Astrocyte (in vitro differentiated cells and primary cell): ENCODE measurements around the gene ERFL. TPM values are rescaled to one million over a fixed set of nuclear protein-coding genes. Genes with fewer than 3 reads are reported as not detected.
"Not testable (repeated sequence)": the region's sequence is repeated elsewhere in the genome, so short reads cannot be mapped to it uniquely, and the experiment has no call there.

Source experiments
- DNase-seq: peaks from one replicate; pipeline ENCODE4 v3.0.0-alpha.2; 2010; ENCODE audit warnings: low read depth
- FAIRE-seq: peaks from 2 replicates; lab custom pipeline; 2011; peaks lifted over from hg19 to GRCh38; lab: Jason Lieb, UNC
- H2AFZ ChIP-seq: 2 replicates; pipeline ENCODE4 v1.6.0; 2012; ENCODE audit warnings: low read depth, low read length, inconsistent platforms
- H3K27ac ChIP-seq: 2 replicates; pipeline ENCODE4 v1.5.1; 2011; ENCODE audit warnings: low read depth, low read length, inconsistent platforms
- H3K27me3 ChIP-seq: 2 replicates; pipeline ENCODE4 v1.6.0; 2011; ENCODE audit warnings: low read length, inconsistent platforms; ENCODE audit not compliant: insufficient read depth
- H3K36me3 ChIP-seq: 2 replicates; pipeline ENCODE4 v1.5.1; 2011; ENCODE audit warnings: low read length, inconsistent platforms; ENCODE audit not compliant: insufficient read depth
- H3K4me1 ChIP-seq: 2 replicates; pipeline ENCODE4 v1.5.1; 2011; ENCODE audit warnings: low read length, inconsistent platforms; ENCODE audit not compliant: insufficient read depth
- H3K4me2 ChIP-seq: 2 replicates; pipeline ENCODE4 v1.6.0; 2012; ENCODE audit warnings: low read length, inconsistent platforms
- H3K4me3 ChIP-seq: 2 replicates; pipeline ENCODE4 v1.5.1; 2011; ENCODE audit warnings: low read depth, mild to moderate bottlenecking, low read length, inconsistent platforms; ENCODE audit not compliant: insufficient read depth
- H3K79me2 ChIP-seq: 2 replicates; pipeline ENCODE4 v1.6.0; 2012; ENCODE audit warnings: mild to moderate bottlenecking, low read length, inconsistent platforms; ENCODE audit not compliant: insufficient read depth
- H3K9ac ChIP-seq: 2 replicates; pipeline ENCODE4 v1.6.0; 2012; ENCODE audit warnings: mild to moderate bottlenecking, low read length, inconsistent platforms
- H3K9me3 ChIP-seq: 2 replicates; pipeline ENCODE4 v1.5.1; 2012; ENCODE audit warnings: low read depth, mild to moderate bottlenecking, low read length, inconsistent platforms; ENCODE audit not compliant: insufficient read depth
- H4K20me1 ChIP-seq: 2 replicates; pipeline ENCODE4 v1.6.0; 2012; ENCODE audit warnings: low read length, inconsistent platforms; ENCODE audit not compliant: insufficient read depth
- H3K27ac Mint-ChIP-seq: one replicate; pipeline ENCODE4 v1.8.0; 2021; ENCODE audit warnings: mild to moderate bottlenecking, mixed read lengths; ENCODE audit not compliant: unreplicated experiment
- H3K27me3 Mint-ChIP-seq: one replicate; pipeline ENCODE4 v1.8.0; 2021; ENCODE audit warnings: low read depth, mixed read lengths; ENCODE audit not compliant: unreplicated experiment
- H3K36me3 Mint-ChIP-seq: one replicate; pipeline ENCODE4 v1.8.0; 2021; ENCODE audit warnings: low read depth, mixed read lengths; ENCODE audit not compliant: unreplicated experiment
- H3K4me1 Mint-ChIP-seq: one replicate; pipeline ENCODE4 v1.8.0; 2021; ENCODE audit warnings: low read depth, mixed read lengths; ENCODE audit not compliant: unreplicated experiment
- H3K4me3 Mint-ChIP-seq: one replicate; pipeline ENCODE4 v1.8.0; 2021; ENCODE audit warnings: mild to moderate bottlenecking, moderate library complexity, mixed read lengths; ENCODE audit not compliant: unreplicated experiment
- H3K9me3 Mint-ChIP-seq: one replicate; pipeline ENCODE4 v1.8.0; 2021; ENCODE audit warnings: mild to moderate bottlenecking, mixed read lengths; ENCODE audit not compliant: unreplicated experiment
- EZH2 ChIP-seq: IDR thresholded peaks from 2 replicates; pipeline ENCODE4 v1.6.1; 2012; ENCODE audit warnings: mild to moderate bottlenecking, low read length, inconsistent platforms; ENCODE audit not compliant: insufficient read depth
- total RNA-seq: library from RNA; stranded (reverse); gene quantifications from 2 replicates; pipeline ENCODE4 v1.2.1, GENCODE V29; 2021
- TF ChIP-seq, protein P1 (sequence below): IDR thresholded peaks from 2 replicates; pipeline ENCODE4 v1.5.1; 2011; ENCODE audit warnings: low read depth, mild to moderate bottlenecking, inconsistent platforms, low read length, moderate library complexity; ENCODE audit not compliant: insufficient read depth

ERFL gene
- total RNA-seq, 1 donor from 2014 or later: 0.41 TPM

DNA sequence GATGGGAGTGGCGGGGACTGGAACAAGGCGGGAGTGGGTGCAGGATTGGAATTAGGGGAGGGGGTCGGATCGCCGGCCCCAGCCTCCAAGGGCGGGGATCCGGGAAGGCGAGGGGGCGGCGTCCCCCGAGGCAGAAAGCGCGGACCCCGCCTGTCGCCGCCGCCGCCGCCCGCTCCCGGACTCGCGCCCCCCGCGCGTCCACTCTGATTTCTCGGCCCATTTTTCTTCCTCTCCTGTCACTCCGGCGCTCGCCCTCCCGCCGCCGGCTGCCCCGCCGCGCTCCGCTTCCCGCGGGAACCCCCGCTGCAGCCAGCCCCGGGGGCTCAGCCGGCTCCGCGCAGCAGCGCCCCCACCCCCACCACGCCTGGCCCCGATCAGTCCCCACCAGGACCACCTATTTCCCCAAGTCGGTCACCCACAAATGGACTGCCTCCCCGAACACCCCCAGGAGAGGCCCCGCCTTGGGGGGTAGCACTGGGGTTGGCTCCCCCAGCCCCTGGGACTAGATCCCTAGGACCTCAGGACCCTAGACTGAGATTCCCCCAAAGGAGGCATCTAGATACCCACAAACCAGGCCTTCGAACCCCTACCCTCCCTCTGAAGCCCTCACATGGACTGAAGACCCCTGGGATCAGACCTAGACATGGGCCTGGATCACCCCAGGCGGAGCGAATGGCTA, 12.6 kb upstream of the ERFL start:
- peaks cover 33% of the 10 kb centered on the region for H3K27me3 Mint-ChIP-seq
- Histone ChIP-seq H3K9ac (peak overlapping the region; percentile 78), H4K20me1 (peaks cover 5% of the 10 kb centered on the region), H3K4me2 (peak overlapping the region; percentile 95), H3K27me3 (peaks cover 8% of the 10 kb centered on the region), H3K36me3 (no peaks in the 10 kb centered on the region), H2AFZ (peak overlapping the region; percentile 75), H3K27ac (no peak overlapping the region), H3K4me3 (peak overlapping the region; percentile 61), H3K9me3 (no peaks in the 10 kb centered on the region), H3K79me2 (no peaks in the 10 kb centered on the region), H3K4me1 (peaks cover 13% of the 10 kb centered on the region)
- H3K9me3 Mint-ChIP-seq: peaks cover 5% of the 10 kb centered on the region
- H3K4me3 Mint-ChIP-seq: peak overlapping the region; percentile 84
- TF ChIP-seq EZH2: no peak
- H3K36me3 Mint-ChIP-seq: peaks cover 8% of the 10 kb centered on the region
- DNase-seq: no peak
- no peak for FAIRE-seq
- H3K4me1 Mint-ChIP-seq: peaks cover 8% of the 10 kb centered on the region
- no peak overlapping the region for H3K27ac Mint-ChIP-seq

DNA sequence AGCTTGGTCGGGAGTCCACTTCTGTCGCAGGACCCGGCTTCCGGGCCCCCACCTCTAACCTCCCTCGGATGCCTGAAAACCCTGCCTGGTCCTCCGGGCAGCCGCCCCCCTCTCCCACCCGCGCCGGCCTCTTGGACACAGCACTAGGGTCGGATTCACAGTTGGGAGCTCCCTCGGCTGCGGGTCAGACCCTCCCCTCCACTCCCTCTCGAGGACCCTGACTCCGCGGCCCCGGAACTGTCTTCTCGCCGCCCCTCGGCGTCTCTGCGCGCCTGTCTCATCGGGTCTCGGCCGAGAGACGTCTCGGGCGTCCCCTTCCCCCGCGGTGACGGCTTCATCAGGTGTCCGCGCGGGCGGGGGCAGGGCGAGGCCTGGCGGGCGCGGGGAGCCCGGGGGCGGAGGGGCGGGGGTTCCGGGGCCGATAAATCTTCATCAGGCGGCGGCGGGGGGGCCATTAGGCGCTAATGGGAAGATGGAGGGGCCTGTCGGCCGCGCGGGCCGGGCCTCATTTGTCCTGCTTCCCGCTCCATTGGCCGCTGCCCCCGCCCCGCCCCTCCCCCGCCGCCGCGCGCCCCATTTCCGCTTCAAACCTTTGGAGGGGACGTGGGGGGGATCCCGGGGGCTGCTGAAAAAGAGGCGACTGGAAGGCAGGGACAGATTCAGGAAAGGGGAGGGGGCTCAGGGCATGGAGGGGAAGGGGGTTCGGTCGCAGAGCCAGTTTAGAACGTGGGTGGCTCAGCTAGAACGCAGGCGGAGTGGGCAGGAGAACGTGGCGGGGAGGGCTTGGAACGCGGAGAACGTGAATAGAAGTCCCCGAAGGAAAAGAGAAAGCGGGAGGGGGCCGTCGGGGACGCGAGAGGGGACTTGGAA, 11.8 kb upstream of the ERFL start:
- H3K9me3 ChIP-seq: no peaks in the 10 kb centered on the region
- H3K9ac ChIP-seq: peak overlapping the region; percentile 78
- H4K20me1 ChIP-seq: peaks cover 9% of the 10 kb centered on the region
- Mint-ChIP-seq H3K27me3 (peaks cover 33% of the 10 kb centered on the region), H3K27ac (no peak overlapping the region), H3K4me3 (peak overlapping the region; percentile 84), H3K4me1 (peaks cover 8% of the 10 kb centered on the region), H3K9me3 (peaks cover 5% of the 10 kb centered on the region), H3K36me3 (peaks cover 8% of the 10 kb centered on the region)
- H3K79me2 ChIP-seq: no peaks in the 10 kb centered on the region
- DNase-seq (no peak), FAIRE-seq (no peak)
- H3K4me1 ChIP-seq: peaks cover 18% of the 10 kb centered on the region
- H3K4me2 ChIP-seq: peak overlapping the region; percentile 95
- TF ChIP-seq, protein P1, sequence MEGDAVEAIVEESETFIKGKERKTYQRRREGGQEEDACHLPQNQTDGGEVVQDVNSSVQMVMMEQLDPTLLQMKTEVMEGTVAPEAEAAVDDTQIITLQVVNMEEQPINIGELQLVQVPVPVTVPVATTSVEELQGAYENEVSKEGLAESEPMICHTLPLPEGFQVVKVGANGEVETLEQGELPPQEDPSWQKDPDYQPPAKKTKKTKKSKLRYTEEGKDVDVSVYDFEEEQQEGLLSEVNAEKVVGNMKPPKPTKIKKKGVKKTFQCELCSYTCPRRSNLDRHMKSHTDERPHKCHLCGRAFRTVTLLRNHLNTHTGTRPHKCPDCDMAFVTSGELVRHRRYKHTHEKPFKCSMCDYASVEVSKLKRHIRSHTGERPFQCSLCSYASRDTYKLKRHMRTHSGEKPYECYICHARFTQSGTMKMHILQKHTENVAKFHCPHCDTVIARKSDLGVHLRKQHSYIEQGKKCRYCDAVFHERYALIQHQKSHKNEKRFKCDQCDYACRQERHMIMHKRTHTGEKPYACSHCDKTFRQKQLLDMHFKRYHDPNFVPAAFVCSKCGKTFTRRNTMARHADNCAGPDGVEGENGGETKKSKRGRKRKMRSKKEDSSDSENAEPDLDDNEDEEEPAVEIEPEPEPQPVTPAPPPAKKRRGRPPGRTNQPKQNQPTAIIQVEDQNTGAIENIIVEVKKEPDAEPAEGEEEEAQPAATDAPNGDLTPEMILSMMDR: no peak
- peak; percentile 66 for TF ChIP-seq EZH2
- peaks cover 13% of the 10 kb centered on the region for H3K27me3 ChIP-seq
- no peaks in the 10 kb centered on the region for H3K36me3 ChIP-seq
- H3K27ac ChIP-seq: no peak overlapping the region
- peak overlapping the region; percentile 81 for H2AFZ ChIP-seq
- H3K4me3 ChIP-seq: peak overlapping the region; percentile 61

DNA sequence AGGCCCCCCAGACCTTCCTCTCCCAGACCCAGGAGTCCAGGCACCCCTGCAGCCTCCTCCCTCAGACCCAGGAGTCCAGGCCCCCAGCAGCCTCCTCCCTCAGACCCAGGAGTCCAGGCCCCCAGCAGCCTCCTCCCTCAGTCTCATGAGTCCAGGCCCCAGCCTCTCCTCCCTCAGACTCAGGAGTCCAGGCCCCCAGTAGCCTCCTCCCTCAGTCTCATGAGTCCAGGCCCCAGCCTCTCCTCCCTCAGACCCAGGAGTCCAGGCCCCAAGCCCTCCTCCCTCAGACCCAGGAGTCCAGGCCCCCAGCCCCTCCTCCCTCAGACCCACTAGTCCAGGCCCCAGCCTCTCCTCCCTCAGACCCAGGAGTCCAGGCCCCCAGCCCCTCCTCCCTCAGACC, 11.0 kb upstream of the ERFL start:
- Histone ChIP-seq H3K27me3 (peaks cover 20% of the 10 kb centered on the region), H4K20me1 (peaks cover 13% of the 10 kb centered on the region), H3K4me1 (peaks cover 18% of the 10 kb centered on the region)
- not testable (repeated sequence) for H3K9me3 ChIP-seq, H3K4me3 ChIP-seq, H3K27ac ChIP-seq, FAIRE-seq, H3K27ac Mint-ChIP-seq, H3K79me2 ChIP-seq, DNase-seq, H3K4me3 Mint-ChIP-seq, H3K36me3 ChIP-seq, H3K4me1 Mint-ChIP-seq, H3K9me3 Mint-ChIP-seq, H3K36me3 Mint-ChIP-seq, H3K4me2 ChIP-seq, H2AFZ ChIP-seq, H3K9ac ChIP-seq
- H3K27me3 Mint-ChIP-seq: peaks cover 35% of the 10 kb centered on the region
